Naive thymus-derived CD4-positive, alpha-beta T cell (primary cell): ENCODE results near the gene FARP2. TPM values are rescaled to one million over a fixed set of nuclear protein-coding genes. Genes with fewer than 3 reads are reported as not detected.
A peak's percentile ranks its signal among the peaks of the same experiment; 100 is the strongest.

Experiments used
- ATAC-seq: fragments of 150-1000 bp; cut with Tn5 transposase; 2 replicates; pipeline ENCODE4 v1.10.0; 2021; ENCODE audit warnings: mild to moderate bottlenecking, moderate library complexity
- CTCF ChIA-PET: fragments of 350-600 bp; sonication (Branson Sonifier 250); formaldehyde crosslinking; loops from one replicate; lab custom pipeline; 2021; ENCODE audit warnings: antibody characterized with exemption; lab: Charles Lee
- POLR2A ChIA-PET: fragments of 350-600 bp; sonication (Branson Sonifier 250); formaldehyde crosslinking; loops from one replicate; lab custom pipeline; 2021; ENCODE audit warnings: antibody characterized with exemption, inconsistent platforms; lab: Charles Lee
- DNase-seq, 9 donors: peaks; one replicate each; pipeline versions ENCODE4 v3.0.0 to v3.0.0-alpha.2; 2020 to 2022; ENCODE audit warnings: mixed read lengths in 1 of 9
- H3K27ac ChIP-seq: one replicate; pipeline ENCODE4 v1.7.0; 2013; ENCODE audit warnings: mild to moderate bottlenecking, low read depth, low read length, moderate library complexity
- H3K27me3 ChIP-seq, 2 donors: one replicate each; pipeline ENCODE4 v1.7.0; 2013; ENCODE audit warnings: low read length in 2 of 2, mild to moderate bottlenecking in 2 of 2, moderate library complexity in 2 of 2; ENCODE audit not compliant: control insufficient read depth in 2 of 2, insufficient read depth in 2 of 2
- H3K36me3 ChIP-seq, 3 experiments: 1 replicate in 2 of 3; 2 replicates in 1 of 3; pipeline ENCODE4 v1.7.0; 2013; ENCODE audit warnings: low read length in 3 of 3, mild to moderate bottlenecking in 3 of 3, moderate library complexity in 1 of 3; ENCODE audit not compliant: insufficient read depth in 3 of 3, control insufficient read depth in 2 of 3
- H3K4me1 ChIP-seq, 2 donors: one replicate each; pipeline ENCODE4 v1.7.0; 2013; ENCODE audit warnings: low read length in 2 of 2, mild to moderate bottlenecking in 2 of 2, moderate library complexity in 1 of 2; ENCODE audit not compliant: control insufficient read depth in 2 of 2, insufficient read depth in 2 of 2
- H3K4me3 ChIP-seq: 2 replicates; pipeline ENCODE4 v1.7.0; 2013; ENCODE audit warnings: mild to moderate bottlenecking, low read length
- H3K9me3 ChIP-seq, 3 experiments: 1 replicate in 2 of 3; 2 replicates in 1 of 3; pipeline ENCODE4 v1.7.0; 2013; ENCODE audit warnings: low read length in 3 of 3; ENCODE audit not compliant: control insufficient read depth in 2 of 3
- H3K27ac Mint-ChIP-seq, 9 donors: one replicate each; pipeline ENCODE4 v1.8.0; 2020 to 2022; ENCODE audit warnings: mixed read lengths in 9 of 9, mild to moderate bottlenecking in 8 of 9, moderate library complexity in 5 of 9, inconsistent platforms in 2 of 9
- H3K27me3 Mint-ChIP-seq, 5 donors: one replicate each; pipeline ENCODE4 v1.8.0; 2021 to 2022; ENCODE audit warnings: mixed read lengths in 5 of 5, mild to moderate bottlenecking in 1 of 5
- H3K36me3 Mint-ChIP-seq, 5 donors: one replicate each; pipeline ENCODE4 v1.8.0; 2020 to 2022; ENCODE audit warnings: mixed read lengths in 5 of 5, mild to moderate bottlenecking in 3 of 5, inconsistent platforms in 1 of 5
- H3K4me1 Mint-ChIP-seq, 7 donors: one replicate each; pipeline ENCODE4 v1.8.0; 2020 to 2022; ENCODE audit warnings: mixed read lengths in 7 of 7, mild to moderate bottlenecking in 3 of 7, inconsistent platforms in 1 of 7
- H3K4me3 Mint-ChIP-seq, 10 donors: one replicate each; pipeline ENCODE4 v1.8.0; 2020 to 2022; ENCODE audit warnings: mild to moderate bottlenecking in 10 of 10, mixed read lengths in 10 of 10, moderate library complexity in 6 of 10, inconsistent platforms in 2 of 10
- H3K9me3 Mint-ChIP-seq, 11 donors: one replicate each; pipeline ENCODE4 v1.8.0; 2020 to 2022; ENCODE audit warnings: mixed read lengths in 11 of 11, mild to moderate bottlenecking in 4 of 11, inconsistent platforms in 1 of 11, moderate library complexity in 1 of 11
- intact Hi-C, 2 donors: fragments of 100-400 bp; cut with micrococcal nuclease; formaldehyde crosslinking; loops; one replicate each; pipeline ENCODE4 v1.15.1; 2023
- polyA plus RNA-seq, 2 donors: library from polyadenylated mRNA; unstranded; fragments of 300-500 nt; fragmentation: Illumina TruSeq; gene quantifications; one replicate each; pipeline ENCODE4 v1.2.3, GENCODE V29; 2021
- total RNA-seq, 6 experiments: library from RNA in 5 of 6; stranded (reverse) in 5 of 6; gene quantifications; 1 replicate in 5 of 6; 2 replicates in 1 of 6; pipeline ENCODE4 v1.2.3 and lab custom pipeline; 2021 to 2026

FARP2 gene
- total and polyA plus RNA-seq, 7 experiments from 2014 or later = 6.2 to 31.0 (median 19.5) TPM

DNA sequence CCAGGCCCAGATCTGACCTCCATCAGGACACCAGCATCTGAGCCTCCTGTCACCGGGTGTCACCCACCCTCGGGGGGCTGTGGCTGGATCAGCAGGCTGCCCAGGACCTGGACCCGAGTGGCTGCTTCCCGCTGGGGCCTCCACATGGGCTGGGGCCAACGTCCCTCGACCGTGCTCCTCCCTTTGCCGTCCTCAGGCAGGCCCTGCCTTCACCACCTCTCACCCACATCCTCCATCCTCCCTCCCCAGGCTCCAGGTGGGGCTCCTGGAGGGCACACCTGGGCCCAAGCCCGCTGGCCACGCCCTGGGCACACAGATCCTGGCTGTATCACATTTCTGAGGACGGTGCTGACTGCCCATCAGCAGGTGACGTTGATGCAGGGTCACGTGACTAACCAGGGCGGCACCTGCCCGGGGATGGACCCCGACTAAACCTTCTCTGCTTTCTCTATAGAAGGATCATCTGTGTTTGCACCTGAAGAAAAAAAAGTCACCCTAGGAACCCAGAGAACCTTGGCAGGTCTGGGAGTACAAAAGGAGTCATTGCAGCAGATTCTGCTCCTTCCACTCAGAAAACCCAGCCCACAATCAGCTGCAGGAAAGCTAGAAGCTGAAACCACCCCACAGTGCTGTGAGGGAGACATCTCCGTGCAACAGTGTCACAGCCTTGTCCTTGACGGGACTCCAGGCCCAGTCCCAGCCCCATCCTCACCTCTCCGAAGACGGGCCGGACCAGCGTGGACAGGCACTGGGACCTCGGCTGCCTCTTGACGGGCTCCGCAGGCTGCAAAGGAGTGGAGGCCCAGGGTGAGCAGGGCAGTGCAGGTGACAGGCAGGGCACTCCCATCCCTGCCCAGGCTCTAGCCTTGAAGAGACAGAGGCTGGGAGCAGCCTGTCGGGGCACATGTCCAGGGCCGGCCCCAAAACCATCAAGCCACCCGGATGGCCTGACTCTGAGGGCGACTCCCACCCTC is 141.1 kb downstream of the FARP2 start:
- CTCF ChIA-PET = no interaction called here
- POLR2A ChIA-PET = no interaction called here
- peak overlapping the region in 1 of 9 donors; percentile 65 for H3K27ac Mint-ChIP-seq
- H3K27me3 Mint-ChIP-seq = no peaks in the 10 kb centered on the region
- peaks cover 0 to 4% (median 0%) of the 10 kb centered on the region in 7 donors for H3K4me1 Mint-ChIP-seq
- H3K27ac ChIP-seq = no peak overlapping the region
- intact Hi-C loops = no loop called here
- no peak overlapping the region for H3K4me3 ChIP-seq
- ATAC-seq (no peak), DNase-seq (no peak)
- H3K9me3 ChIP-seq = no peaks in the 10 kb centered on the region
- peaks cover 0 to 80% (median 8%) of the 10 kb centered on the region in 3 experiments for H3K36me3 ChIP-seq
- no peaks in the 10 kb centered on the region for H3K27me3 ChIP-seq
- H3K9me3 Mint-ChIP-seq = no peaks in the 10 kb centered on the region
- peaks cover 0 to 10% (median 3%) of the 10 kb centered on the region in 5 donors for H3K36me3 Mint-ChIP-seq
- no peak overlapping the region for H3K4me3 Mint-ChIP-seq
- H3K4me1 ChIP-seq = no peaks in the 10 kb centered on the region

DNA sequence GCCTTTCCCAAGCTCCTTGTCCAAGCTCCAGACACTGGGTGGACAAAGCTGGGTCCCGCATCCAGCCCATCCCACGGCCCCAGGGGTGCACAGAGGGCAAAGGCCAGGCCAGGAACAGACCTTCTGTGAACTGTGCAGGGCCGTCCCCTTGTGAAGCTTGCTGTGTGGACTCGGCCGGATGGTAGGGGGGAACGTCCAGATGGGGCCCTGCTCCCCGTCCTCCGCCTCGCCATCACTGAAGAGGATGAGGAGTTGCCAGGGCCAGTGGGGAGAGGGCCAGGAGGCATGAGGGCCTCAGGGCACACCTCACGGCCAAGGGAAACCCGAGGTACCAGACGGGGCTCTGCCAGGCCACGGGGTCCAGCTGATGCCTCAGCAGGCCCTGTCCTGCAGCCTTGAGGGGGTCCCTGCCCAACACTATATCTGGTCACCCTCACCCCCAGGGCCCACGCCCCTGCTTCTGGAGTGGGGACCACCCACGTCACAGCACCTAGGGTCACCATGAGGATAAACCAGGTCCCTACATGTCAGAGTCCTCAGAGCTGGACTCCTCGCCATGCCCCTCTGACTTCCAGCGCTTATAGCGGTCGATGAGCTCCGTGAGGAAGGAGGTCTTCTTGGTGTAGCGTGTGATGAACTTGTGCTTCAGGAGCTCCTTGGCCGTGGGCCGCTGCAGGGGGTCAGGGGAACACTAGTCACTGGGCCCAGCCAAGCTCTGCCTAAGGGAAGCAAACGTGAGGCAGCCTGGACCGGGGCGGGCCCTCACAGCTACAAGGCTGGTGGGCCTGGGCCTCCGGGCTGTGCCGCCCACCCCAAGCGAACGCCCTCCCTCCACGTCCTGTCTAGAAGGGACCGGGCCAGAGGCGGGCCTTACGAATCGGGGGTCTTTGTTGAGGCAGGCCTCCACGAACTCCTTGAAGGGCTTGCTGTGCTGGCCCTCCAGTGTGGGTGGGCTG is 142.3 kb downstream of the FARP2 start:
- H3K4me1 Mint-ChIP-seq = peaks cover 0 to 2% (median 0%) of the 10 kb centered on the region in 7 donors
- intact Hi-C loops = no loop called here
- no peaks in the 10 kb centered on the region for H3K9me3 ChIP-seq
- peaks cover 0 to 74% (median 5%) of the 10 kb centered on the region in 3 experiments for H3K36me3 ChIP-seq
- ChIA-PET CTCF (no interaction called here), POLR2A (interaction anchor here (0.6 kb wide), 1 partner anchor 188 kb away, joined by 3 read pairs; no protein-coding TSS in a partner anchor)
- DNase-seq = no peak
- H3K9me3 Mint-ChIP-seq = no peaks in the 10 kb centered on the region
- H3K4me1 ChIP-seq = no peaks in the 10 kb centered on the region
- H3K36me3 Mint-ChIP-seq = peaks cover 0 to 10% (median 2%) of the 10 kb centered on the region in 5 donors
- H3K4me3 Mint-ChIP-seq = no peak overlapping the region
- H3K4me3 ChIP-seq = no peak overlapping the region
- H3K27ac ChIP-seq = no peak overlapping the region
- no peak overlapping the region for H3K27ac Mint-ChIP-seq
- H3K27me3 Mint-ChIP-seq = no peaks in the 10 kb centered on the region
- ATAC-seq = no peak
- H3K27me3 ChIP-seq = no peaks in the 10 kb centered on the region

DNA sequence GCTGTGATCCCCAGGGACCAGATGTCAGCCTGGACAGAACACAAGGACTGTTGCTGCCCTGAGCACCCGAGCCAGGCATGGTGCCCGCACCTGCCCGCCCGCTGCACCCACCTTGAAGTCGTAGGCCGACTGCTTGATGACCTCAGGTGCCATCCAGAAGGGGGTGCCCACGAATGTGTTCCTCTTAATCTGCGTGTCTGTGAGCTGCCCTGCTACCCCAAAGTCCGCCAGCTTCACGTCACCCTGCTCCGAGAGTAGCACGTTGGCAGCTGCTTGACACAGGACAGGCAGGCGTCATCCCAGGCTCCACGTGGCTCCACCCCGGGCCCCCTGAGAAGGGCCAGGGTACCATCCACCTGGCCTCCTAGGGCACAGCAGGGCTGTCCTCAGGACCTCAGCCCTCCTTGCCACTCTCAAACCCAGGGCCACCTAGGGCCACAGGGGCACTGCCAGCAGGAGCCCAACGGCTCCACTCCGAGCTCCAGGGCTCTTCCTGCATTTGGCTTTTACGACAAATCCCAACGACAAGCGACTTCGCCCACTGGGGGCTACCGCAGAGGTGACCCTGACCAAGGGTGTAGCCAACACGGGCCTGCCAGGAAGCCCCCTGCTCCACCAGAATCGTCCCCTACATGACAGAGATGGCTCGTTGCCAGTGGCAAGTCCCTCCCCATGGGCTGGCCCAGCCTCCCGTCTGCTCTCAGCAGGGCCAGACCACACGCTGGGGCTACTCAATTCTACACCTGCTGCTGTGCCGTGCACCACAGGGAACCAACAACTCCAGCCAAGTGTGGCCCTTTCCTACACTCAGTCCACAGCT is 143.3 kb downstream of the FARP2 start:
- no peak overlapping the region for H3K27ac ChIP-seq
- POLR2A ChIA-PET = no interaction called here

DNA sequence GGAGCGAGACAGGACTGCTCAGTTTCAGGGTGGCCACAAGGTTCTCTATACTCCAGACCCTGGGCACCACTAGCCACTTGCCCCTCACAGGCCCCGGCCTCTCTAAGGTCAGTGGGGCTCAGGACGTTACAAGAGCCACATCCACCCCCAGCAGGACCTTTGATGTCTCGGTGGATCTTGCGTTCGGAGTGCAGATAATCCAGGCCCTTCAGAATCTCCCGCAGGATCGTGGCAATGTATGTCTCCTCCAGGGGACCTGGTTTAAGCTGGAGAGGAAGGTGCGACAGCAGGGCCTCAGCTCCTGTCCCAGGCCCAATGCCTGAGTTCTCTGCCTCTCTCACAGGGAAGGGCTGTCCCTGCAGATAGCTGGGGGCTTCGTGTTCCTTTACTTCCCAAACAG is 143.9 kb downstream of the FARP2 start:
- Histone ChIP-seq H3K27me3 (no peaks in the 10 kb centered on the region), H3K9me3 (no peaks in the 10 kb centered on the region), H3K4me3 (no peak overlapping the region), H3K27ac (no peak overlapping the region), H3K36me3 (peaks cover 0 to 67% (median 5%) of the 10 kb centered on the region in 3 experiments), H3K4me1 (no peaks in the 10 kb centered on the region)
- Mint-ChIP-seq H3K9me3 (no peaks in the 10 kb centered on the region), H3K27me3 (no peaks in the 10 kb centered on the region), H3K27ac (no peak overlapping the region), H3K4me3 (no peak overlapping the region), H3K36me3 (peaks cover 0 to 8% (median 2%) of the 10 kb centered on the region in 5 donors), H3K4me1 (peaks cover 0 to 6% (median 4%) of the 10 kb centered on the region in 7 donors)
- no peak for ATAC-seq
- no peak for DNase-seq
- POLR2A ChIA-PET = no interaction called here
- intact Hi-C loops = loop anchor here in 1 of 2 donors (10.0 kb wide), 1 partner anchor 935 kb away; the partner anchor contains the start of genes DUSP28 and RNPEPL1
- CTCF ChIA-PET = no interaction called here

More for the DNA sequence above, 143.3 kb downstream of the FARP2 start:
- H3K27ac Mint-ChIP-seq = no peak overlapping the region
- H3K4me1 ChIP-seq = no peaks in the 10 kb centered on the region
- no peak for DNase-seq
- no peak overlapping the region for H3K4me3 ChIP-seq
- no peaks in the 10 kb centered on the region for H3K27me3 Mint-ChIP-seq
- CTCF ChIA-PET = no interaction called here
- peaks cover 0 to 10% (median 2%) of the 10 kb centered on the region in 5 donors for H3K36me3 Mint-ChIP-seq
- no peaks in the 10 kb centered on the region for H3K9me3 ChIP-seq
- H3K9me3 Mint-ChIP-seq = no peaks in the 10 kb centered on the region
- no peaks in the 10 kb centered on the region for H3K27me3 ChIP-seq
- no peak overlapping the region for H3K4me3 Mint-ChIP-seq
- H3K36me3 ChIP-seq = peaks cover 0 to 71% (median 5%) of the 10 kb centered on the region in 3 experiments
- intact Hi-C loops = no loop called here
- H3K4me1 Mint-ChIP-seq = peaks cover 0 to 3% (median 0%) of the 10 kb centered on the region in 7 donors
- ATAC-seq = no peak

DNA sequence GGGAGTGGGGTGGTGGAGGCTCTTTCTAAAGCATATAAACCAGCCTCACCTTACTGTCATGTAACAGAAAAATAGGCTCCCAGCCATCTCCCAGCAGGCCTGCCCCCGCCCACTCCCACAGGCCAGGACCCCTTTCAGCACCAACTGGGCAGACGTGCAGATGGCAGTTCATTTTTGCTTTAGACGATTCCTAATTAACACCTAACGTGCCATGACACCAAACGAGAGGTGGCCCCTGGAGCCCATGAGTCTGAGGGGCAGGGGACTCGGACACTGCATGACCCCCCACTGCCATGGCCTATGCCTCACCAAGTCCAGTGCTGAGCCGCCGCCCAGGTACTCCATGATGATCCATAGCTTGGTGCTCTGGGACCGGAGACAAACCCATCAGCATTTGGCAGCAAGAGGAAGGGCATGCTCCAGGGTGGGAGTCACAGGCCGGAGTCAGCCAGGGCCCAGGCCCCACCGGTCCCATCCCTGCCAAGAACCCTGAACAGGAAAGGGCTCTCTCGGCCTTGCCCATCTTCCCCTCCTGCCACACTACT is 144.4 kb downstream of the FARP2 start:
- DNase-seq = no peak
- Histone ChIP-seq H3K4me1 (no peaks in the 10 kb centered on the region), H3K27ac (no peak overlapping the region), H3K27me3 (no peaks in the 10 kb centered on the region), H3K4me3 (no peak overlapping the region), H3K36me3 (peaks cover 0 to 62% (median 3%) of the 10 kb centered on the region in 3 experiments), H3K9me3 (no peaks in the 10 kb centered on the region)
- Mint-ChIP-seq H3K27me3 (no peaks in the 10 kb centered on the region), H3K9me3 (no peaks in the 10 kb centered on the region), H3K36me3 (peaks cover 0 to 4% (median 0%) of the 10 kb centered on the region in 5 donors), H3K27ac (no peak overlapping the region), H3K4me3 (no peak overlapping the region), H3K4me1 (peaks cover 0 to 9% (median 6%) of the 10 kb centered on the region in 7 donors)
- CTCF ChIA-PET = no interaction called here
- intact Hi-C loops = loop anchor here in 1 of 2 donors (10.0 kb wide), 1 partner anchor 936 kb away; the partner anchor contains the start of genes DUSP28 and RNPEPL1
- POLR2A ChIA-PET = no interaction called here
- ATAC-seq = no peak
